ENCODE results near the gene PDE3B. TPM values are rescaled to one million over a fixed set of nuclear protein-coding genes. Genes with fewer than 3 reads are reported as not detected.
"Not testable (repeated sequence)": the region's sequence is repeated elsewhere in the genome, so short reads cannot be mapped to it uniquely, and the experiment has no call there.

PDE3B gene
- total RNA-seq, 1 donor: 0.36 TPM

- no peak for TF ChIP-seq CTCF (IDR thresholded peaks at IDR 0.05; ENCODE audit: extremely low read depth, low read depth, low read length)
- Histone ChIP-seq H3K27ac (ENCODE audit: low read depth, low read length) (no peak overlapping the region), H3K4me2 (ENCODE audit: insufficient read depth, low read length) (no peak overlapping the region), H3K36me3 (ENCODE audit: insufficient read depth, low read length) (no peaks in the 10 kb centered on the region), H2AFZ (ENCODE audit: low read length) (no peak overlapping the region), H4K20me1 (ENCODE audit: insufficient read depth, low read length) (no peaks in the 10 kb centered on the region), H3K27me3 (ENCODE audit: insufficient read depth, low read length) (peaks cover 15% of the 10 kb centered on the region), H3K79me2 (ENCODE audit: insufficient read depth, low read length) (no peaks in the 10 kb centered on the region), H3K4me1 (ENCODE audit: insufficient read depth, low read length) (no peaks in the 10 kb centered on the region), H3K4me3 (ENCODE audit: insufficient read depth, low read length) (no peak overlapping the region), H3K9me3 (ENCODE audit: low read depth, low read length) (no peaks in the 10 kb centered on the region)
- no peak for DNase-seq (ENCODE audit: insufficient read length, low spot score, missing footprints)
Measured at GRCh38 chr11:14653090-14653489, 9.5 kb downstream of the PDE3B start.

GRCh38 chr11:14655435-14655834 is 11.8 kb downstream of the PDE3B start:
- H4K20me1 ChIP-seq (ENCODE audit: insufficient read depth, low read length): no peaks in the 10 kb centered on the region
- H3K4me1 ChIP-seq (ENCODE audit: insufficient read depth, low read length): no peaks in the 10 kb centered on the region
- H3K36me3 ChIP-seq (ENCODE audit: insufficient read depth, low read length): no peaks in the 10 kb centered on the region
- no peak overlapping the region for H3K27ac ChIP-seq (ENCODE audit: low read depth, low read length)
- TF ChIP-seq CTCF (IDR thresholded peaks at IDR 0.05; ENCODE audit: extremely low read depth, low read depth, low read length): no peak
- H3K27me3 ChIP-seq (ENCODE audit: insufficient read depth, low read length): peaks cover 6% of the 10 kb centered on the region
- H2AFZ ChIP-seq (ENCODE audit: low read length): no peak overlapping the region
- DNase-seq (ENCODE audit: insufficient read length, low spot score, missing footprints): no peak
- H3K79me2 ChIP-seq (ENCODE audit: insufficient read depth, low read length): no peaks in the 10 kb centered on the region
- H3K4me3 ChIP-seq (ENCODE audit: insufficient read depth, low read length): no peak overlapping the region
- H3K4me2 ChIP-seq (ENCODE audit: insufficient read depth, low read length): no peak overlapping the region
- no peaks in the 10 kb centered on the region for H3K9me3 ChIP-seq (ENCODE audit: low read depth, low read length)

DNA sequence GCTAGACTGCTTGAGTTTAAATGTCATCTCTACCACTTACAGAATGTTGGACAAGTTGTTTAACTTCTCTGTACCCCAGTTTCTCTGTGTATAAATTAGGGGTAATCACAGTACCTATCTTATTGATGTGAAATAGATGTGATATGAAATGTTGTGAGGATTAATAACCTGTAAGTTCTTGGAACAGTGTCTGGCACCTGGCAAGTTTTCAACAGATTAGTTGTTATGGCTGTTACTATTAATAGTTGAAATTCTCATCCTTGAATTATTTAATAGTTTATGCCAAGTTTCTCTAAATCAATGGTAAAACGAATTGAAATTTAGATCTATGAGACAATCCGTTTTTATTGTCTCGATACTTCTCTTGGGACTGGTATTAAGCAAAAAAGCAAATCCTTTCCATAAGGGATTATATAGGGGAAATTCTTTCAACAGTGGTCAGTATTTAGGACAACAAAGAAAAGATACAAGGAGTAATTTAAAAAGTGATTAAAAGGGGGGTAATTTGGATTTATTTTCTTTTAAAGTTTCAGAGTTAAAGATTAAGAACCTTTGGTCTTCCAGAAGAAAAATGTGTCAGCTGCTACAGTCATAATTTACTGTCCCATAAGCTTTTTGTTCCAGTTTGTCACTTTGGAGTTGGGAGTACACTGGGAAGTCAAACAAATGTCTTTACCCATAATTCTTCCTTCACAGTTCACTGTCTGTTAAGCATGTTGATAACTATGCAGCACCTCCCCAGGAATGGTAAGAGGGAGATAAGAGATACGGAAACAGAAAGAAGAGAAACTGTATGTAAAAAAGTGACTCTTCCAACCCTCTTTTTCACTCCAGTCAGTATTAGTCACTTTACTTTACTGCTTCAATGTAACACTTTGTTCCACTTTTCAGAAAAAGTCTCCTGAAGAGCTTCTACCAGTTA is 13.2 kb downstream of the PDE3B start:
- Histone ChIP-seq H3K27me3 (ENCODE audit: insufficient read depth, low read length) (peaks cover 6% of the 10 kb centered on the region), H4K20me1 (ENCODE audit: insufficient read depth, low read length) (no peaks in the 10 kb centered on the region), H3K36me3 (ENCODE audit: insufficient read depth, low read length) (no peaks in the 10 kb centered on the region), H3K4me1 (ENCODE audit: insufficient read depth, low read length) (no peaks in the 10 kb centered on the region), H2AFZ (ENCODE audit: low read length) (no peak overlapping the region), H3K79me2 (ENCODE audit: insufficient read depth, low read length) (no peaks in the 10 kb centered on the region), H3K4me3 (ENCODE audit: insufficient read depth, low read length) (no peak overlapping the region), H3K4me2 (ENCODE audit: insufficient read depth, low read length) (no peak overlapping the region), H3K27ac (ENCODE audit: low read depth, low read length) (no peak overlapping the region), H3K9me3 (ENCODE audit: low read depth, low read length) (no peaks in the 10 kb centered on the region)
- DNase-seq (ENCODE audit: insufficient read length, low spot score, missing footprints): no peak
- no peak for TF ChIP-seq CTCF (IDR thresholded peaks at IDR 0.05; ENCODE audit: extremely low read depth, low read depth, low read length)

DNA sequence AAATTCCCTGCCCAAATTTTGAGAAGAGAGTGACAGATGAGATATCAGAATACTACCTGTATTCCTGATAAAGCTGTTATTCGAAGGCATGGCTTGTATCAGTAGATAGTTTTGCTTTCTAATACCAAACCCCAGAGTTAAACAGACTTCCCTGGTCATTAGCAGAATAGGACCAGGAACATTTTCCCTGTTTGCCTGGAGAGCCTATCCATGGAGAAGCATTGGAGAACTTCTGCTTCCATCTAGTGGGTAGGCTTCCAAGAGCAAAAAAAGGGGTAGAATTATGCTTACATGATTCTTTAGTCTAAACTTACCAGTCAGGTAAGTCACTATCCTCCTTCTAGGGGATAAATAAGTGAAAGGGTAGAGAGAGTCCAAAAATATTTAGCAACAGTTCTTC is 14.2 kb downstream of the PDE3B start:
- no peak for DNase-seq (ENCODE audit: insufficient read length, low spot score, missing footprints)
- Histone ChIP-seq H3K4me3 (ENCODE audit: insufficient read depth, low read length) (no peak overlapping the region), H3K36me3 (ENCODE audit: insufficient read depth, low read length) (no peaks in the 10 kb centered on the region), H3K9me3 (ENCODE audit: low read depth, low read length) (no peaks in the 10 kb centered on the region), H3K4me2 (ENCODE audit: insufficient read depth, low read length) (no peak overlapping the region), H3K27ac (ENCODE audit: low read depth, low read length) (no peak overlapping the region), H2AFZ (ENCODE audit: low read length) (no peak overlapping the region), H3K4me1 (ENCODE audit: insufficient read depth, low read length) (no peaks in the 10 kb centered on the region), H3K79me2 (ENCODE audit: insufficient read depth, low read length) (no peaks in the 10 kb centered on the region), H3K27me3 (ENCODE audit: insufficient read depth, low read length) (peaks cover 6% of the 10 kb centered on the region), H4K20me1 (ENCODE audit: insufficient read depth, low read length) (no peaks in the 10 kb centered on the region)
- no peak for TF ChIP-seq CTCF (IDR thresholded peaks at IDR 0.05; ENCODE audit: extremely low read depth, low read depth, low read length)

DNA sequence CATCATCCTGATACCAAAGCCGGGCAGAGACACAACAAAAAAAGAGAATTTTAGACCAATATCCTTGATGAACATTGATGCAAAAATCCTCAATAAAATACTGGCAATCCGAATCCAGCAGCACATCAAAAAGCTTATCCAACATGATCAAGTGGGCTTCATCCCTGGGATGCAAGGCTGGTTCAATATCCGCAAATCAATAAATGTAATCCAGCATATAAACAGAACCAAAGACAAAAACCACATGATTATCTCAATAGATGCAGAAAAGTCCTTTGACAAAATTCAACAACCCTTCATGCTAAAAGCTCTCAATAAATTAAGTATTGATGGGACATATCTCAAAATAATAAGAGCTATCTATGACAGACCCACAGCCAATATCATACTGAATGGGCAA is 21.3 kb downstream of the PDE3B start:
- not testable (repeated sequence) for H3K27me3 ChIP-seq (ENCODE audit: insufficient read depth, low read length); H3K4me2 ChIP-seq (ENCODE audit: insufficient read depth, low read length)

GRCh38 chr11:14667329-14667728 is 23.7 kb downstream of the PDE3B start:
- H3K79me2 ChIP-seq (ENCODE audit: insufficient read depth, low read length); H4K20me1 ChIP-seq (ENCODE audit: insufficient read depth, low read length); H2AFZ ChIP-seq (ENCODE audit: low read length); H3K4me1 ChIP-seq (ENCODE audit: insufficient read depth, low read length); DNase-seq (ENCODE audit: insufficient read length, low spot score, missing footprints); H3K4me3 ChIP-seq (ENCODE audit: insufficient read depth, low read length); H3K27me3 ChIP-seq (ENCODE audit: insufficient read depth, low read length); H3K36me3 ChIP-seq (ENCODE audit: insufficient read depth, low read length); H3K4me2 ChIP-seq (ENCODE audit: insufficient read depth, low read length); H3K9me3 ChIP-seq (ENCODE audit: low read depth, low read length); H3K27ac ChIP-seq (ENCODE audit: low read depth, low read length): not testable (repeated sequence)

More for the DNA sequence above, 21.3 kb downstream of the PDE3B start:
- not testable (repeated sequence) for H3K36me3 ChIP-seq (ENCODE audit: insufficient read depth, low read length); H3K9me3 ChIP-seq (ENCODE audit: low read depth, low read length); H4K20me1 ChIP-seq (ENCODE audit: insufficient read depth, low read length); H3K27ac ChIP-seq (ENCODE audit: low read depth, low read length); H3K79me2 ChIP-seq (ENCODE audit: insufficient read depth, low read length); H3K4me1 ChIP-seq (ENCODE audit: insufficient read depth, low read length); DNase-seq (ENCODE audit: insufficient read length, low spot score, missing footprints); H3K4me3 ChIP-seq (ENCODE audit: insufficient read depth, low read length); H2AFZ ChIP-seq (ENCODE audit: low read length)

Measured in osteoblast (primary cell).